ENCODE measurements around the gene GDF2. TPM values are rescaled to one million over a fixed set of nuclear protein-coding genes. Genes with fewer than 3 reads are reported as not detected.

GDF2 gene
- polyA plus RNA-seq, 1 donor from 2014 or later: not detected

GRCh38 chr10:47326306-47326926 lies 4.2 kb downstream of the GDF2 start:
- Histone ChIP-seq H3K9ac (ENCODE audit: low read length) (no peak overlapping the region), H4K20me1 (ENCODE audit: insufficient read depth) (no peaks in the 10 kb centered on the region), H3K4me3 (ENCODE audit: low read length) (no peak overlapping the region), H3K4me2 (ENCODE audit: low read length) (no peak overlapping the region), H3K27me3 (ENCODE audit: insufficient read depth, low read depth, low read length) (no peaks in the 10 kb centered on the region), H3K27ac (ENCODE audit: low read length) (no peak overlapping the region), H3K9me2 (ENCODE audit: insufficient read depth, low read length) (no peaks in the 10 kb centered on the region), H3F3A (ENCODE audit: insufficient read depth, low read length, poor library complexity, severe bottlenecking) (no peaks in the 10 kb centered on the region), H2AFZ (ENCODE audit: low read depth, low read length) (no peak overlapping the region), H3K79me2 (replicated peaks; ENCODE audit: insufficient read depth, low read length) (no peaks in the 10 kb centered on the region), H3K36me3 (ENCODE audit: insufficient read depth, low read length) (no peaks in the 10 kb centered on the region), H3K9me3 (ENCODE audit: low read length) (no peaks in the 10 kb centered on the region)
- TF ChIP-seq EP300 (conservative IDR thresholded peaks at IDR 0.05; ENCODE audit: poor library complexity, severe bottlenecking): no peak
- TF ChIP-seq, protein P1, sequence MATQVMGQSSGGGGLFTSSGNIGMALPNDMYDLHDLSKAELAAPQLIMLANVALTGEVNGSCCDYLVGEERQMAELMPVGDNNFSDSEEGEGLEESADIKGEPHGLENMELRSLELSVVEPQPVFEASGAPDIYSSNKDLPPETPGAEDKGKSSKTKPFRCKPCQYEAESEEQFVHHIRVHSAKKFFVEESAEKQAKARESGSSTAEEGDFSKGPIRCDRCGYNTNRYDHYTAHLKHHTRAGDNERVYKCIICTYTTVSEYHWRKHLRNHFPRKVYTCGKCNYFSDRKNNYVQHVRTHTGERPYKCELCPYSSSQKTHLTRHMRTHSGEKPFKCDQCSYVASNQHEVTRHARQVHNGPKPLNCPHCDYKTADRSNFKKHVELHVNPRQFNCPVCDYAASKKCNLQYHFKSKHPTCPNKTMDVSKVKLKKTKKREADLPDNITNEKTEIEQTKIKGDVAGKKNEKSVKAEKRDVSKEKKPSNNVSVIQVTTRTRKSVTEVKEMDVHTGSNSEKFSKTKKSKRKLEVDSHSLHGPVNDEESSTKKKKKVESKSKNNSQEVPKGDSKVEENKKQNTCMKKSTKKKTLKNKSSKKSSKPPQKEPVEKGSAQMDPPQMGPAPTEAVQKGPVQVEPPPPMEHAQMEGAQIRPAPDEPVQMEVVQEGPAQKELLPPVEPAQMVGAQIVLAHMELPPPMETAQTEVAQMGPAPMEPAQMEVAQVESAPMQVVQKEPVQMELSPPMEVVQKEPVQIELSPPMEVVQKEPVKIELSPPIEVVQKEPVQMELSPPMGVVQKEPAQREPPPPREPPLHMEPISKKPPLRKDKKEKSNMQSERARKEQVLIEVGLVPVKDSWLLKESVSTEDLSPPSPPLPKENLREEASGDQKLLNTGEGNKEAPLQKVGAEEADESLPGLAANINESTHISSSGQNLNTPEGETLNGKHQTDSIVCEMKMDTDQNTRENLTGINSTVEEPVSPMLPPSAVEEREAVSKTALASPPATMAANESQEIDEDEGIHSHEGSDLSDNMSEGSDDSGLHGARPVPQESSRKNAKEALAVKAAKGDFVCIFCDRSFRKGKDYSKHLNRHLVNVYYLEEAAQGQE (IDR thresholded peaks at IDR 0.05; ENCODE audit: borderline replicate concordance): no peak

DNA sequence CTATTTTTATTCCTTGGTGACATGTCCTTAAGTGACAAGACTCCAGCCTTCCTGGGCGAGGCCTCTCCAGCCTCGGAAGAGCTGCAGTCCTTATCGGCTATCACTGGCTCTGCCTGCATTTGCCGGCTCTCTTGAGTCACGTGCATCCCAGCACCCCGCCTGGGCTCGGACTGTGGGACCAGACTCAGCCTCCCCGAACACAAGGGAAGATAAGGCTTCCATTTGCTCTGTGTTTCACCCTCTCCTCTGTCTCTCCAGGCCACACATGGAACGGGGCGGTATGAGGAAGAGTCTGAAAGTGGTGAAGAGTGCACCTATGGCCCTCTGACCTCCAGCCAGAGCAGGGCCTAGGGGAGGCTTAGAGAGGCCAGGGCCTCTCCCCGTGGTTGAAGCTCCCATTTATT lies 4.7 kb downstream of the GDF2 start:
- H3K36me3 ChIP-seq (ENCODE audit: insufficient read depth, low read length): no peaks in the 10 kb centered on the region
- no peaks in the 10 kb centered on the region for H3K9me3 ChIP-seq (ENCODE audit: low read length)
- H3K9ac ChIP-seq (ENCODE audit: low read length): no peak overlapping the region
- H3F3A ChIP-seq (ENCODE audit: insufficient read depth, low read length, poor library complexity, severe bottlenecking): no peaks in the 10 kb centered on the region
- H3K79me2 ChIP-seq (replicated peaks; ENCODE audit: insufficient read depth, low read length): no peaks in the 10 kb centered on the region
- no peaks in the 10 kb centered on the region for H3K27me3 ChIP-seq (ENCODE audit: insufficient read depth, low read depth, low read length)
- H3K4me2 ChIP-seq (ENCODE audit: low read length): no peak overlapping the region
- H3K4me3 ChIP-seq (ENCODE audit: low read length): no peak overlapping the region
- no peak for TF ChIP-seq POLR2AphosphoS5 (IDR thresholded peaks at IDR 0.05)
- TF ChIP-seq EZH2 (IDR thresholded peaks at IDR 0.05; ENCODE audit: borderline replicate concordance, insufficient read depth, low read length, poor library complexity, severe bottlenecking): no peak
- no peak for TF ChIP-seq TAF1 (IDR thresholded peaks at IDR 0.05; ENCODE audit: low read depth)
- TF ChIP-seq, protein P1 (IDR thresholded peaks at IDR 0.05; ENCODE audit: borderline replicate concordance): no peak
- no peak for TF ChIP-seq SMC3 (conservative IDR thresholded peaks at IDR 0.05; ENCODE audit: poor library complexity)
- TF ChIP-seq RAD21 (conservative IDR thresholded peaks at IDR 0.05): no peak
- TF ChIP-seq, protein P2, sequence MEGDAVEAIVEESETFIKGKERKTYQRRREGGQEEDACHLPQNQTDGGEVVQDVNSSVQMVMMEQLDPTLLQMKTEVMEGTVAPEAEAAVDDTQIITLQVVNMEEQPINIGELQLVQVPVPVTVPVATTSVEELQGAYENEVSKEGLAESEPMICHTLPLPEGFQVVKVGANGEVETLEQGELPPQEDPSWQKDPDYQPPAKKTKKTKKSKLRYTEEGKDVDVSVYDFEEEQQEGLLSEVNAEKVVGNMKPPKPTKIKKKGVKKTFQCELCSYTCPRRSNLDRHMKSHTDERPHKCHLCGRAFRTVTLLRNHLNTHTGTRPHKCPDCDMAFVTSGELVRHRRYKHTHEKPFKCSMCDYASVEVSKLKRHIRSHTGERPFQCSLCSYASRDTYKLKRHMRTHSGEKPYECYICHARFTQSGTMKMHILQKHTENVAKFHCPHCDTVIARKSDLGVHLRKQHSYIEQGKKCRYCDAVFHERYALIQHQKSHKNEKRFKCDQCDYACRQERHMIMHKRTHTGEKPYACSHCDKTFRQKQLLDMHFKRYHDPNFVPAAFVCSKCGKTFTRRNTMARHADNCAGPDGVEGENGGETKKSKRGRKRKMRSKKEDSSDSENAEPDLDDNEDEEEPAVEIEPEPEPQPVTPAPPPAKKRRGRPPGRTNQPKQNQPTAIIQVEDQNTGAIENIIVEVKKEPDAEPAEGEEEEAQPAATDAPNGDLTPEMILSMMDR (IDR thresholded peaks at IDR 0.05; ENCODE audit: poor library complexity, severe bottlenecking): no peak
- TF ChIP-seq MXI1 (conservative IDR thresholded peaks at IDR 0.05; ENCODE audit: poor library complexity, severe bottlenecking): no peak
- TF ChIP-seq EP300 (conservative IDR thresholded peaks at IDR 0.05; ENCODE audit: poor library complexity, severe bottlenecking): no peak
- H4K20me1 ChIP-seq (ENCODE audit: insufficient read depth): no peaks in the 10 kb centered on the region
- no peak overlapping the region for H2AFZ ChIP-seq (ENCODE audit: low read depth, low read length)
- H3K9me2 ChIP-seq (ENCODE audit: insufficient read depth, low read length): no peaks in the 10 kb centered on the region
- no peak overlapping the region for H3K27ac ChIP-seq (ENCODE audit: low read length)

Data from neural cell (in vitro differentiated cells).